ENCODE results near the gene ADGRG1. TPM values are rescaled to one million over a fixed set of nuclear protein-coding genes. Genes with fewer than 3 reads are reported as not detected.
A peak's percentile ranks its signal among the peaks of the same experiment; 100 is the strongest.

Gene ADGRG1
- total RNA-seq, 2 donors from 2014 or later, result 53.7 to 61.6 TPM

- no peak for TF ChIP-seq CTCF (IDR thresholded peaks at IDR 0.05)
- TF ChIP-seq POLR2A (IDR thresholded peaks at IDR 0.05), result peak in 1 of 3 donors; percentile 8
- intact Hi-C loops (cut with DNase I), result no loop called here
- 17% methylated on average over 10 of the region's 10 CpGs for whole genome bisulfite sequencing, 2 donors
- no peaks in the 10 kb centered on the region for H3K27me3 ChIP-seq
- H3K4me3 ChIP-seq, result no peak overlapping the region
- no peaks in the 10 kb centered on the region for H3K36me3 ChIP-seq (replicated peaks in 1 of 2; ENCODE audit: insufficient read depth in 1 of 2, low read depth in 2 of 2)
- H3K9me3 ChIP-seq, result no peaks in the 10 kb centered on the region
- H3K4me1 ChIP-seq, result peaks cover 53% of the 10 kb centered on the region
- ATAC-seq (peak; percentile 93), DNase-seq (peak; percentile 90 to 95 (median 94))
- peak overlapping the region; percentile 36 to 92 (median 72) for H3K27ac ChIP-seq
Measured at GRCh38 chr16:57694231-57694724, 65.8 kb downstream of the ADGRG1 start.

- WGBS, 2 donors, result 32 to 43% methylated on average over 7 to 8 of the region's 8 CpGs
- intact Hi-C loops (cut with DNase I), result no loop called here
- H3K4me3 ChIP-seq, result no peak within 1 kb of the TSS
- H3K27me3 ChIP-seq, result no peaks in the 10 kb centered on the region
- H3K9me3 ChIP-seq, result no peaks in the 10 kb centered on the region
- peak; percentile 78 to 91 (median 84) for DNase-seq
- H3K27ac ChIP-seq, result peak within 1 kb of the TSS; percentile 36 to 92 (median 72)
- TF ChIP-seq POLR2A (IDR thresholded peaks at IDR 0.05) (peak in 1 of 3 donors; percentile 17), CTCF (IDR thresholded peaks at IDR 0.05) (no peak)
- peak; percentile 91 for ATAC-seq
- H3K4me1 ChIP-seq, result peaks cover 45% of the 10 kb centered on the region
- H3K36me3 ChIP-seq (replicated peaks in 1 of 2; ENCODE audit: insufficient read depth in 1 of 2, low read depth in 2 of 2), result no peaks in the 10 kb centered on the region
Measured at GRCh38 chr16:57694725-57695679, 66.6 kb downstream of the ADGRG1 start, which contains the start of gene DRC7. Gene DRC7, plus strand, starts transcription at chr16:57694806. Its CDS starts 3,144 bp downstream, at chr16:57697950.

GRCh38 chr16:57695680-57696069 lies 67.2 kb downstream of the ADGRG1 start:
- no peak for ATAC-seq
- Histone ChIP-seq H3K4me3 (no peak overlapping the region), H3K27me3 (no peaks in the 10 kb centered on the region), H3K4me1 (peaks cover 41% of the 10 kb centered on the region), H3K36me3 (replicated peaks in 1 of 2; ENCODE audit: insufficient read depth in 1 of 2, low read depth in 2 of 2) (no peaks in the 10 kb centered on the region), H3K9me3 (no peaks in the 10 kb centered on the region), H3K27ac (peak overlapping the region in 3 of 4 donors; percentile 63 to 92 (median 82))
- intact Hi-C loops (cut with DNase I), result no loop called here
- no peak for DNase-seq
- TF ChIP-seq POLR2A (IDR thresholded peaks at IDR 0.05) (no peak), CTCF (IDR thresholded peaks at IDR 0.05) (no peak)
- WGBS, 2 donors, result 58 to 74% methylated on average over 5 of the region's 5 CpGs

- no peaks in the 10 kb centered on the region for H3K36me3 ChIP-seq (replicated peaks in 1 of 2; ENCODE audit: insufficient read depth in 1 of 2, low read depth in 2 of 2)
- peaks cover 41% of the 10 kb centered on the region for H3K4me1 ChIP-seq
- H3K9me3 ChIP-seq, result no peaks in the 10 kb centered on the region
- TF ChIP-seq CTCF (IDR thresholded peaks at IDR 0.05) (no peak), POLR2A (IDR thresholded peaks at IDR 0.05) (no peak)
- H3K27me3 ChIP-seq, result no peaks in the 10 kb centered on the region
- no peak for ATAC-seq
- H3K4me3 ChIP-seq, result no peak overlapping the region
- intact Hi-C loops (cut with DNase I), result no loop called here
- DNase-seq, result no peak
- H3K27ac ChIP-seq, result no peak overlapping the region
- 88 to 92% methylated on average over 4 to 7 of the region's 7 CpGs for WGBS, 2 donors
Measured at GRCh38 chr16:57696240-57696639, 67.8 kb downstream of the ADGRG1 start.
